ES-I3 (cell line): ENCODE data around the gene SETDB1.

Source experiments
- H3K36me3 ChIP-seq: 2 replicates; pipeline ENCODE4 v1.6.1; 2013; ENCODE audit warnings: mild to moderate bottlenecking, low read length, control low read depth, moderate library complexity; ENCODE audit not compliant: insufficient read depth
- H3K4me1 ChIP-seq: 2 replicates; pipeline ENCODE4 v1.6.1; 2013; ENCODE audit warnings: mild to moderate bottlenecking, control low read depth, low read length; ENCODE audit not compliant: insufficient read depth
- H3K9ac ChIP-seq: 2 replicates; pipeline ENCODE4 v1.6.1; 2013; ENCODE audit warnings: low read depth, mild to moderate bottlenecking, low read length, moderate library complexity
- H3K9me3 ChIP-seq: 2 replicates; pipeline ENCODE4 v1.6.1; 2013; ENCODE audit warnings: mild to moderate bottlenecking, low read length, moderate library complexity; ENCODE audit not compliant: control insufficient read depth, insufficient read depth

Gene SETDB1

GRCh38 chr1:150974580-150975478 lies 48.7 kb downstream of the SETDB1 start, which contains the start of gene CERS2:
CERS2 (minus strand) TSS chr1:150974835; CDS start chr1:150969090, 5,745 bp downstream.
- H3K9ac ChIP-seq = peak within 1 kb of the TSS; percentile 78
- H3K9me3 ChIP-seq = no peaks in the 10 kb centered on the region
- no peaks in the 10 kb centered on the region for H3K36me3 ChIP-seq
- peaks cover 50% of the 10 kb centered on the region for H3K4me1 ChIP-seq

GRCh38 chr1:150976401-150976821 lies 50.2 kb downstream of the SETDB1 start:
- Histone ChIP-seq H3K4me1 (peaks cover 44% of the 10 kb centered on the region), H3K9ac (no peak overlapping the region; the same call in 1 of the 2 replicates), H3K9me3 (no peaks in the 10 kb centered on the region), H3K36me3 (no peaks in the 10 kb centered on the region)

- no peaks in the 10 kb centered on the region for H3K36me3 ChIP-seq
- H3K4me1 ChIP-seq = peaks cover 44% of the 10 kb centered on the region
- peak overlapping the region; percentile 11; the same call in 1 of the 2 replicates for H3K9ac ChIP-seq
- H3K9me3 ChIP-seq = no peaks in the 10 kb centered on the region
Observed at GRCh38 chr1:150976879-150977694, 50.9 kb downstream of the SETDB1 start.

DNA sequence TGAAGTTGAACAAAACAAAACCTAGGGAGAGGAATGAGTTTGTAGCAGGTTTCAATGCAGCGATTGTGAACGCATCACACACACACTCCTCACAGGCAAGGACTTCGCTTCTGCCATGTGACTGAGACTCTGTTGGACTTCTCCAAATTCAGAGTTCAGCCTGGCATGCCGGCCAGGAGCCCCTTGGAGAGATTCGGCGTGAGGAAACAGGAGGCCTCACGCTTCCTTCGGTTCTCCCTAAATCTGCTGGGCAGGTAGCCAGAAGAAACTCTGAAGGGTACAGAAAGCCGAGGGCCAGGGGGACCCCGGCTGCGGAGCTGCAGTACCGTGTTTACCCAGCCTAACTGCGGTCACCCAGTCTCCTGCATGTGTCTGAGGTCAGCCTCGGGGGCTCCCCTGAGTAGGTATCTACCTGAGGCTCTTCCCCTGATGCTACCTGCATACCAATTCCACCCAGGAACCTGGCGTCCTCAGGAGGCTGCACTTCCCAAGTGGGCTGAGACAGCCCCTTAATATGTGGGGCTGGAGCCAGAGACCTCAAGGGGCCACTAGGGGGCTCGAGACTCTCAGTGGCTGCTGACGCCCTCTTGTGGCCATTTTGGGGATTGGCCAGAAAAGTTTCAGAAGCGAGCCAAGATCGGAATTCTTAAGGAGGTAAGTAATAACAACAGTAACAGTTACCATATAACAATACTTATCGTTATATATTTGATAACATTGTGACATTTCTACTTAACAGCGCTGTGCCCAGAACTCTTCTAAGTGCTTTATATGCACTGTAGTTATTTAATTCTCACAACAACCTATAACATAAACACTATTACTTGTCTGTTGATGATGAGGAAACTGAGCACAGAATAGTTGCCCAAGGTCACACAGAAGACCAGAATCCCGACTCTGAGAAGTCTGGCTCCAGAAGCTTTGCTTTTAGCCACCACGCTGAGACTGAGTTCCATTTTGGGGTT lies 53.2 kb downstream of the SETDB1 start:
- Histone ChIP-seq H3K4me1 (peaks cover 36% of the 10 kb centered on the region), H3K36me3 (no peaks in the 10 kb centered on the region), H3K9me3 (no peaks in the 10 kb centered on the region), H3K9ac (peak overlapping the region; percentile 9; the same call in 1 of the 2 replicates)

- H3K9me3 ChIP-seq = no peaks in the 10 kb centered on the region
- no peak overlapping the region for H3K9ac ChIP-seq
- no peaks in the 10 kb centered on the region for H3K36me3 ChIP-seq
- H3K4me1 ChIP-seq = peaks cover 30% of the 10 kb centered on the region
Observed at GRCh38 chr1:150981177-150981804, 55.1 kb downstream of the SETDB1 start.

DNA sequence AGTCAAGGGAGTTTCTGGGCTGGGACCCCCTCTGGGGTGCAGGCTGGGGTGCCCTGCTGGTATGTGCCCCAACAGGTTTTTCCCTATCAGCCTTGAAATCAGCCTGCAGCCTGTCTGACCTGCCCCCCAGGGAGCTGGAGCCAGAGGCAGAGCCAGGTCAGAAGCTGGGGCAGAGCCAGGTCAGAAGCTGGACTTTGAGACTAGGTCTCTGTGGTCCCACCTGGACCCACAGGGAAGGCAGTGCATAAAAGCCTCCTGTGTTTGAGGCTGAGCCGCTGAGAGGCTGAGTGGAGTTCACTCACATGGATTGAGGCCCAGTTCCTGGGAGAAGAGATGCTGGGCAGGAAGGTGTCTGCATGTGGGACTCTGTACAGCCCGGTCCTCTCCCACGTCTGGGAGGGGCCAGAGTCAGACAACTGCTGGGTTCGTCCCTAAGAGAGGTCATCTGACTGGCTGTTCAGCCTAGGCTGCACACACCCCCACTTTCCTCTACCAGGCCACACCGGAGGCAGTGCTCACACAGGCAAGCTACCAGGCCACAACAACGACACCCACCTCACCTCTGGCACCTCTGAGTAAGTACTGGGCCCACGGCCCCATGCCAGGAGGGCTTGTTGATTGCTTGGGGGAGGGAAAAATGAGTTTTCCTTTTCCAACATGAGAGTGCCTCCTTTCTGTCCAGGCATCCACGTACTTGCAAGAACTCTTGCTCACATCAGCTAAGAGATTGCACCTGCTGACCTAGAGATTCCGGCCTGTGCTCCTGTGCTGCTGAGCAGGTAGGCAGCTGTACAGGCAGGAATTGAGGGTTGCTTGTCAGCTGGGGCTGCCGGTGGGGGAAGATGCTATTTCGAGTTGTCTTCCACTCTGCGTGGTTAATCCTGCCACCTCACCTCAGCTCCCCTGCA lies 55.9 kb downstream of the SETDB1 start, which contains the start of gene ANXA9:
ANXA9 (plus strand) TSS at position 488 of the 908 bp plus-strand sequence. CDS start 814 bp downstream, outside the sequence.
- Histone ChIP-seq H3K9me3 (no peaks in the 10 kb centered on the region), H3K36me3 (no peaks in the 10 kb centered on the region), H3K4me1 (peaks cover 24% of the 10 kb centered on the region), H3K9ac (no peak within 1 kb of the TSS)

GRCh38 chr1:150985179-150985825 lies 59.1 kb downstream of the SETDB1 start:
- no peaks in the 10 kb centered on the region for H3K36me3 ChIP-seq
- H3K4me1 ChIP-seq = peaks cover 13% of the 10 kb centered on the region
- no peak overlapping the region for H3K9ac ChIP-seq
- H3K9me3 ChIP-seq = no peaks in the 10 kb centered on the region

DNA sequence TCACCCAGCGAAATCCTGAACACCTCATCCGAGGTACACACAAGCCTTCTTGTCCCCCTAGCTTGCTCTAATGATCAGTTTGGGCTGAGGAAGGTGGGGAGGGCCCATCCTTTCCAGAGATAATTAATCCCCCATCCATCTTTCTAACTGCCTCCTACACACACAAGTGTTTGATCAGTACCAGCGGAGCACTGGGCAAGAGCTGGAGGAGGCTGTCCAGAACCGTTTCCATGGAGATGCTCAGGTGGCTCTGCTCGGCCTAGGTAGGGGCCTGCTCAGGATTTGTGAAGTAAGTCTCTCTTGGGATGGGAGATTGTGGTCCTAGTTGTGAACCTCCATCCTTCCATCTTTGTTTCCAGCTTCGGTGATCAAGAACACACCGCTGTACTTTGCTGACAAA lies 61.8 kb downstream of the SETDB1 start:
- Histone ChIP-seq H3K36me3 (no peaks in the 10 kb centered on the region), H3K4me1 (no peaks in the 10 kb centered on the region), H3K9ac (no peak overlapping the region), H3K9me3 (no peaks in the 10 kb centered on the region)

GRCh38 chr1:150992626-150993025 lies 66.5 kb downstream of the SETDB1 start:
- Histone ChIP-seq H3K4me1 (peaks cover 3% of the 10 kb centered on the region; the same call in 1 of the 2 replicates), H3K9me3 (no peaks in the 10 kb centered on the region), H3K9ac (no peak overlapping the region), H3K36me3 (no peaks in the 10 kb centered on the region)

DNA sequence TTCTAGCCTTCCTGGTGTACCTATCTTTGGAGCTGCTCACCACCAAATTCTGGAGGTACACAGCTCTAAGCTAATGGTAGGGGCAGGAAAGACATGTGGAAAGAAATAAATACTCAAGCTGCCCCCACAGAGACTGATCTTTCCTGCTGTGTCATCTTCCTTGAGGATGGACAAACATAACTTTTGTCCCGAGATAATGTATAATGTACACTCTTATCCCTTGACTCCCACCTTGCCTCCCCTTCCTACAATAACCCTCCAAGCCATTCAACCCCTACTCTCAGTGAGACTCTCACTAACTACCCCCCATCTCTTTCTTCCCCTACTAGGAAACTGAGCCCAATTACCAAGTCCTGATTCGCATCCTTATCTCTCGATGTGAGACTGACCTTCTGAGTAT lies 68.1 kb downstream of the SETDB1 start:
- Histone ChIP-seq H3K36me3 (peaks cover 2% of the 10 kb centered on the region; the same call in 1 of the 2 replicates), H3K9ac (no peak overlapping the region), H3K4me1 (peaks cover 3% of the 10 kb centered on the region; the same call in 1 of the 2 replicates), H3K9me3 (no peaks in the 10 kb centered on the region)

- H3K9ac ChIP-seq = no peak overlapping the region
- H3K36me3 ChIP-seq = peaks cover 2% of the 10 kb centered on the region; the same call in 1 of the 2 replicates
- no peaks in the 10 kb centered on the region for H3K9me3 ChIP-seq
- peaks cover 8% of the 10 kb centered on the region; the same call in 1 of the 2 replicates for H3K4me1 ChIP-seq
Observed at GRCh38 chr1:150995460-150995859, 69.3 kb downstream of the SETDB1 start.

DNA sequence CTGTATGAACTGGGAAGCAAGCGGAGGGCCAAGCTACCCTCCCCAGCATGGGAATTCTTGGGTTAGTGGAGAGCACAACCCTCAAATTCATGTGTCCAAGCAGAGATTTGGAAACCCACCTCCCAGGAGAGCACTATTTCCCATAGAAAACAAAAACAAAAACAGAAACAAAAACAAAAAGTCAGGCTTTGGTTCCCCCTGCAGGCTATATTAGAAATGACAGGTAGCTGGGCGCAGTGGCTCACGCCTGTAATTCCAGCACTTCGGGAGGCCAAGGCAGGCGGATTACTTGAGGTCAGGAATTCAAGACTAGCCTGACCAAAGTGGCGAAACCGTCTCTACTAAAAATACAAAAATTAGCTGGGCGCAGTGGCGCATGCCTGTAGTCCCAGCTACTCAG lies 69.7 kb downstream of the SETDB1 start:
- peaks cover 8% of the 10 kb centered on the region; the same call in 1 of the 2 replicates for H3K4me1 ChIP-seq
- H3K36me3 ChIP-seq = peaks cover 2% of the 10 kb centered on the region; the same call in 1 of the 2 replicates
- H3K9me3 ChIP-seq = no peaks in the 10 kb centered on the region
- no peak overlapping the region for H3K9ac ChIP-seq
